Measurements from ENCODE around the gene ERMP1.

GRCh38 chr9:5825223-5825622 lies 7.7 kb downstream of the ERMP1 start:
- no peak for TF ChIP-seq CTCF (IDR thresholded peaks at IDR 0.05; ENCODE audit: control extremely low read depth in 1 of 3, insufficient read depth in 1 of 3, low read depth in 1 of 3, low read length in 3 of 3)
- no peak for TF ChIP-seq CBX8 (IDR thresholded peaks at IDR 0.05; ENCODE audit: borderline replicate concordance, low read depth, low read length)
- no peak for TF ChIP-seq ZNF274 (IDR thresholded peaks at IDR 0.05; ENCODE audit: borderline replicate concordance, extremely low read depth, low read length)
- no peak for TF ChIP-seq TAF1 (IDR thresholded peaks at IDR 0.05; ENCODE audit: low read depth, low read length)

Data from H1 (cell line).